SJCRH30 (cell line): Measurements from ENCODE around the gene SLC38A11. TPM values are rescaled to one million over a fixed set of nuclear protein-coding genes. Genes with fewer than 3 reads are reported as not detected.
A peak's percentile ranks its signal among the peaks of the same experiment; 100 is the strongest.

Experiments
- DNase-seq, 2 experiments: peaks; one replicate each; pipeline ENCODE4 v3.0.0-alpha.2; 2015 to 2020
- H3K27ac ChIP-seq: fragments of 250-450 bp; sonication (Bioruptor Pico); 2 replicates; pipeline ENCODE4 v1.5.1; 2020; ENCODE audit warnings: mild to moderate bottlenecking, moderate library complexity
- H3K27me3 ChIP-seq: fragments of 250-450 bp; sonication (Bioruptor Pico); 2 replicates; pipeline ENCODE4 v1.5.1; 2020; ENCODE audit warnings: mild to moderate bottlenecking, moderate library complexity
- H3K36me3 ChIP-seq: fragments of 250-450 bp; sonication (Bioruptor Pico); 2 replicates; pipeline ENCODE4 v1.5.1; 2020; ENCODE audit warnings: mild to moderate bottlenecking, moderate library complexity
- H3K4me1 ChIP-seq: fragments of 250-450 bp; sonication (Bioruptor Pico); 2 replicates; pipeline ENCODE4 v1.5.1; 2020; ENCODE audit warnings: mild to moderate bottlenecking, moderate library complexity
- H3K4me3 ChIP-seq: fragments of 250-450 bp; sonication (Bioruptor Pico); 2 replicates; pipeline ENCODE4 v1.5.1; 2020; ENCODE audit warnings: mild to moderate bottlenecking, moderate library complexity
- H3K9me3 ChIP-seq: fragments of 250-450 bp; sonication (Bioruptor Pico); replicated peaks from 2 replicates; pipeline ENCODE4 v1.5.1; 2020; ENCODE audit warnings: mild to moderate bottlenecking, moderate library complexity
- total RNA-seq: library from RNA; depleted of rRNA; stranded (reverse); fragments of >200 nt; shearing (Covaris generic); gene quantifications from 2 replicates; pipeline ENCODE4 v1.2.3, GENCODE V29; 2014

Gene SLC38A11
- total RNA-seq, 1 experiment from 2014 or later = 0.18 TPM

GRCh38 chr2:164947281-164947680, 8.0 kb downstream of the SLC38A11 start:
- no peak for DNase-seq
- Histone ChIP-seq H3K4me3 (no peak overlapping the region), H3K27ac (no peak overlapping the region), H3K27me3 (no peaks in the 10 kb centered on the region), H3K4me1 (no peaks in the 10 kb centered on the region), H3K9me3 (no peaks in the 10 kb centered on the region), H3K36me3 (no peaks in the 10 kb centered on the region)

GRCh38 chr2:164943289-164943688, 12.0 kb downstream of the SLC38A11 start:
- no peaks in the 10 kb centered on the region for H3K9me3 ChIP-seq
- H3K27me3 ChIP-seq = no peaks in the 10 kb centered on the region
- DNase-seq = no peak
- H3K36me3 ChIP-seq = no peaks in the 10 kb centered on the region
- no peaks in the 10 kb centered on the region for H3K4me1 ChIP-seq
- no peak overlapping the region for H3K4me3 ChIP-seq
- no peak overlapping the region for H3K27ac ChIP-seq

GRCh38 chr2:164937864-164938401, 17.4 kb downstream of the SLC38A11 start:
- no peaks in the 10 kb centered on the region for H3K4me1 ChIP-seq
- no peak for DNase-seq
- no peaks in the 10 kb centered on the region for H3K9me3 ChIP-seq
- no peaks in the 10 kb centered on the region for H3K27me3 ChIP-seq
- no peaks in the 10 kb centered on the region; the same call in 1 of the 2 replicates for H3K36me3 ChIP-seq
- H3K4me3 ChIP-seq = no peak overlapping the region
- no peak overlapping the region for H3K27ac ChIP-seq

- H3K36me3 ChIP-seq = no peaks in the 10 kb centered on the region; the same call in 1 of the 2 replicates
- H3K4me3 ChIP-seq = no peak overlapping the region
- DNase-seq = peak in 1 of 2 experiments; percentile 25
- no peaks in the 10 kb centered on the region for H3K27me3 ChIP-seq
- no peaks in the 10 kb centered on the region for H3K4me1 ChIP-seq
- no peak overlapping the region for H3K27ac ChIP-seq
- H3K9me3 ChIP-seq = no peaks in the 10 kb centered on the region
Measured at GRCh38 chr2:164935118-164936101, 19.9 kb downstream of the SLC38A11 start.

- DNase-seq = no peak
- H3K36me3 ChIP-seq = no peaks in the 10 kb centered on the region; the same call in 1 of the 2 replicates
- no peaks in the 10 kb centered on the region for H3K27me3 ChIP-seq
- no peak overlapping the region for H3K27ac ChIP-seq
- H3K4me3 ChIP-seq = no peak overlapping the region
- no peaks in the 10 kb centered on the region for H3K4me1 ChIP-seq
- no peaks in the 10 kb centered on the region for H3K9me3 ChIP-seq
Measured at GRCh38 chr2:164934401-164935117, 20.8 kb downstream of the SLC38A11 start.

GRCh38 chr2:164933671-164934189, 21.6 kb downstream of the SLC38A11 start:
- H3K4me1 ChIP-seq = no peaks in the 10 kb centered on the region
- H3K27me3 ChIP-seq = no peaks in the 10 kb centered on the region
- no peak overlapping the region for H3K27ac ChIP-seq

GRCh38 chr2:164932377-164932776, 22.9 kb downstream of the SLC38A11 start:
- DNase-seq = no peak
- H3K4me1 ChIP-seq = no peaks in the 10 kb centered on the region
- H3K9me3 ChIP-seq = no peaks in the 10 kb centered on the region; the same call in 1 of the 2 replicates
- H3K36me3 ChIP-seq = no peaks in the 10 kb centered on the region; the same call in 1 of the 2 replicates
- H3K27ac ChIP-seq = no peak overlapping the region
- no peaks in the 10 kb centered on the region for H3K27me3 ChIP-seq
- no peak overlapping the region for H3K4me3 ChIP-seq

More at GRCh38 chr2:164933671-164934189, 21.6 kb downstream of the SLC38A11 start:
- no peaks in the 10 kb centered on the region; the same call in 1 of the 2 replicates for H3K9me3 ChIP-seq
- H3K36me3 ChIP-seq = no peaks in the 10 kb centered on the region; the same call in 1 of the 2 replicates
- H3K4me3 ChIP-seq = no peak overlapping the region
- no peak for DNase-seq

- H3K36me3 ChIP-seq = no peaks in the 10 kb centered on the region
- no peak for DNase-seq
- no peaks in the 10 kb centered on the region for H3K27me3 ChIP-seq
- H3K4me1 ChIP-seq = no peaks in the 10 kb centered on the region
- H3K9me3 ChIP-seq = no peaks in the 10 kb centered on the region; the same call in 1 of the 2 replicates
- H3K27ac ChIP-seq = no peak overlapping the region
- H3K4me3 ChIP-seq = no peak overlapping the region
Measured at GRCh38 chr2:164928101-164928673, 27.1 kb downstream of the SLC38A11 start.

GRCh38 chr2:164922134-164922533, 33.2 kb downstream of the SLC38A11 start:
- no peak overlapping the region for H3K4me3 ChIP-seq
- DNase-seq = no peak
- no peaks in the 10 kb centered on the region for H3K9me3 ChIP-seq
- H3K27me3 ChIP-seq = no peaks in the 10 kb centered on the region
- no peaks in the 10 kb centered on the region for H3K4me1 ChIP-seq
- no peaks in the 10 kb centered on the region for H3K36me3 ChIP-seq
- no peak overlapping the region for H3K27ac ChIP-seq

- H3K27ac ChIP-seq = no peak overlapping the region
- H3K9me3 ChIP-seq = no peaks in the 10 kb centered on the region
- no peaks in the 10 kb centered on the region for H3K36me3 ChIP-seq
- DNase-seq = no peak
- no peaks in the 10 kb centered on the region for H3K27me3 ChIP-seq
- H3K4me3 ChIP-seq = no peak overlapping the region
- no peaks in the 10 kb centered on the region for H3K4me1 ChIP-seq
Measured at GRCh38 chr2:164920430-164920829, 34.9 kb downstream of the SLC38A11 start.

GRCh38 chr2:164917296-164917903, 37.9 kb downstream of the SLC38A11 start:
- Histone ChIP-seq H3K4me3 (no peak overlapping the region), H3K27ac (no peak overlapping the region), H3K27me3 (no peaks in the 10 kb centered on the region), H3K36me3 (no peaks in the 10 kb centered on the region), H3K4me1 (peaks cover 2% of the 10 kb centered on the region), H3K9me3 (no peaks in the 10 kb centered on the region)
- peak; percentile 55 to 77 for DNase-seq

- Histone ChIP-seq H3K9me3 (no peaks in the 10 kb centered on the region), H3K27me3 (no peaks in the 10 kb centered on the region), H3K36me3 (no peaks in the 10 kb centered on the region), H3K4me3 (no peak overlapping the region), H3K4me1 (peaks cover 16% of the 10 kb centered on the region), H3K27ac (no peak overlapping the region)
- DNase-seq = no peak
Measured at GRCh38 chr2:164915566-164915965, 39.8 kb downstream of the SLC38A11 start.

GRCh38 chr2:164913640-164914350, 41.5 kb downstream of the SLC38A11 start:
- Histone ChIP-seq H3K9me3 (no peaks in the 10 kb centered on the region), H3K27me3 (no peaks in the 10 kb centered on the region), H3K4me3 (no peak overlapping the region), H3K4me1 (peaks cover 24% of the 10 kb centered on the region), H3K27ac (no peak overlapping the region), H3K36me3 (no peaks in the 10 kb centered on the region)
- peak in 1 of 2 experiments; percentile 41 for DNase-seq
